HepG2 (cell line): ENCODE results near the gene SPG7. TPM values are rescaled to one million over a fixed set of nuclear protein-coding genes. Genes with fewer than 3 reads are reported as not detected.

ENCODE experiments used
- DNMT3B ChIP-seq: conservative IDR thresholded peaks from 2 replicates; pipeline ENCODE4 v1.6.1; 2016; ENCODE audit warnings: missing biosample characterization, control low read depth
- GATAD1 ChIP-seq: IDR thresholded peaks from 2 replicates; pipeline ENCODE4 v1.6.1; 2016; ENCODE audit warnings: missing genetic modification reagents, missing compliant biosample characterization
- GLI4 ChIP-seq: sonication (generic); formaldehyde crosslinking; IDR thresholded peaks from 2 replicates; pipeline ENCODE4 v1.5.1; 2020; ENCODE audit warnings: missing genetic modification reagents, mild to moderate bottlenecking, moderate library complexity, borderline replicate concordance
- GTF3A ChIP-seq: sonication (generic); formaldehyde crosslinking; conservative IDR thresholded peaks from 2 replicates; pipeline ENCODE4 v1.4.0; 2020; ENCODE audit warnings: mild to moderate bottlenecking, missing genetic modification reagents
- HDAC2 ChIP-seq: sonication (generic); formaldehyde crosslinking; IDR thresholded peaks from 2 replicates; pipeline ENCODE4 v1.4.0; 2020; ENCODE audit warnings: missing genetic modification reagents
- HOXD1 ChIP-seq: sonication (generic); formaldehyde crosslinking; IDR thresholded peaks from 2 replicates; pipeline ENCODE4 v1.5.0; 2020; ENCODE audit warnings: missing genetic modification reagents
- LCORL ChIP-seq, 2 experiments: fragments of 450-650 bp in 1 of 2; sonication (generic) in 1 of 2; formaldehyde crosslinking in 1 of 2; IDR thresholded peaks; 2 replicates each; pipeline versions ENCODE4 v1.5.0 to v1.6.1; 2017 to 2020; ENCODE audit warnings: antibody characterized with exemption in 1 of 2, missing genetic modification reagents in 1 of 2
- RFX1 ChIP-seq: fragments of 450-650 bp; IDR thresholded peaks from 2 replicates; pipeline ENCODE4 v1.6.1; 2017
- SALL1 ChIP-seq: sonication (generic); formaldehyde crosslinking; IDR thresholded peaks from 2 replicates; pipeline ENCODE4 v1.8.0; 2022; ENCODE audit warnings: mild to moderate bottlenecking, missing genetic modification reagents
- TAF1 ChIP-seq: sonication (generic); formaldehyde crosslinking; IDR thresholded peaks from 2 replicates; pipeline ENCODE4 v1.4.0; 2020; ENCODE audit warnings: missing genetic modification reagents
- ZFP90 ChIP-seq: sonication (generic); formaldehyde crosslinking; IDR thresholded peaks from 2 replicates; pipeline ENCODE4 v1.8.0; 2022; ENCODE audit warnings: missing genetic modification reagents, mild to moderate bottlenecking, inconsistent platforms, borderline replicate concordance
- ZNF20 ChIP-seq: sonication (generic); formaldehyde crosslinking; IDR thresholded peaks from 2 replicates; pipeline ENCODE4 v1.4.0; 2020; ENCODE audit warnings: mild to moderate bottlenecking, moderate library complexity, missing genetic modification reagents
- ZNF337 ChIP-seq: sonication (generic); formaldehyde crosslinking; IDR thresholded peaks from 2 replicates; pipeline ENCODE4 v1.5.1; 2020; ENCODE audit warnings: missing genetic modification reagents, low read depth, mild to moderate bottlenecking, borderline replicate concordance
- ZNF598 ChIP-seq: sonication (generic); formaldehyde crosslinking; IDR thresholded peaks from 2 replicates; pipeline ENCODE4 v1.5.1; 2020; ENCODE audit warnings: mild to moderate bottlenecking, missing genetic modification reagents, borderline replicate concordance
- ZNF713 ChIP-seq: sonication (generic); formaldehyde crosslinking; IDR thresholded peaks from 2 replicates; pipeline ENCODE4 v1.4.0; 2020; ENCODE audit warnings: mild to moderate bottlenecking, missing genetic modification reagents
- polyA plus RNA-seq, 8 experiments: library from polyadenylated mRNA; depleted of rRNA in 3 of 8; stranded (reverse) in 7 of 8; unstranded in 1 of 8; fragments of >200 nt; fragmentation: Illumina TruSeq in 4 of 8; extraction: Trizol in 4 of 8; gene quantifications; 2 replicates each; pipeline versions ENCODE4 v1.2.1 to v1.2.3, GENCODE V29; 2011 to 2016; ENCODE audit warnings: low read depth in 4 of 8, missing spikeins in 1 of 8, mixed read lengths in 1 of 8; ENCODE audit not compliant: insufficient read depth in 1 of 8
- total RNA-seq, 5 experiments: library from RNA; depleted of rRNA; stranded (reverse); fragments of >200 nt; fragmentation: Illumina TruSeq; extraction: Trizol; gene quantifications; 2 replicates each; pipeline ENCODE4 v1.2.3, GENCODE V29; 2016; ENCODE audit warnings: low read depth in 1 of 5
- TF ChIP-seq, protein P1 (sequence below): sonication (generic); formaldehyde crosslinking; IDR thresholded peaks from 2 replicates; pipeline ENCODE4 v1.4.0; 2020; ENCODE audit warnings: missing genetic modification reagents
- TF ChIP-seq, protein P2 (sequence below): sonication (generic); formaldehyde crosslinking; IDR thresholded peaks from 2 replicates; pipeline ENCODE4 v1.5.1; 2020; ENCODE audit warnings: mild to moderate bottlenecking, moderate library complexity, missing genetic modification reagents
- TF ChIP-seq, protein P3 (sequence below): sonication (generic); formaldehyde crosslinking; IDR thresholded peaks from 2 replicates; pipeline ENCODE4 v1.9.0; 2021; ENCODE audit warnings: missing genetic modification reagents, mild to moderate bottlenecking, borderline replicate concordance
- TF ChIP-seq, protein P4 (sequence below): sonication (generic); formaldehyde crosslinking; IDR thresholded peaks from 2 replicates; pipeline ENCODE4 v1.4.0; 2020; ENCODE audit warnings: mild to moderate bottlenecking, missing genetic modification reagents

SPG7 gene
- total and polyA plus RNA-seq, 2 of the 13 experiments (the other 11 are each of a cell fraction or from before 2014, with no cell fraction given) = 66.0 to 136 TPM

DNA sequence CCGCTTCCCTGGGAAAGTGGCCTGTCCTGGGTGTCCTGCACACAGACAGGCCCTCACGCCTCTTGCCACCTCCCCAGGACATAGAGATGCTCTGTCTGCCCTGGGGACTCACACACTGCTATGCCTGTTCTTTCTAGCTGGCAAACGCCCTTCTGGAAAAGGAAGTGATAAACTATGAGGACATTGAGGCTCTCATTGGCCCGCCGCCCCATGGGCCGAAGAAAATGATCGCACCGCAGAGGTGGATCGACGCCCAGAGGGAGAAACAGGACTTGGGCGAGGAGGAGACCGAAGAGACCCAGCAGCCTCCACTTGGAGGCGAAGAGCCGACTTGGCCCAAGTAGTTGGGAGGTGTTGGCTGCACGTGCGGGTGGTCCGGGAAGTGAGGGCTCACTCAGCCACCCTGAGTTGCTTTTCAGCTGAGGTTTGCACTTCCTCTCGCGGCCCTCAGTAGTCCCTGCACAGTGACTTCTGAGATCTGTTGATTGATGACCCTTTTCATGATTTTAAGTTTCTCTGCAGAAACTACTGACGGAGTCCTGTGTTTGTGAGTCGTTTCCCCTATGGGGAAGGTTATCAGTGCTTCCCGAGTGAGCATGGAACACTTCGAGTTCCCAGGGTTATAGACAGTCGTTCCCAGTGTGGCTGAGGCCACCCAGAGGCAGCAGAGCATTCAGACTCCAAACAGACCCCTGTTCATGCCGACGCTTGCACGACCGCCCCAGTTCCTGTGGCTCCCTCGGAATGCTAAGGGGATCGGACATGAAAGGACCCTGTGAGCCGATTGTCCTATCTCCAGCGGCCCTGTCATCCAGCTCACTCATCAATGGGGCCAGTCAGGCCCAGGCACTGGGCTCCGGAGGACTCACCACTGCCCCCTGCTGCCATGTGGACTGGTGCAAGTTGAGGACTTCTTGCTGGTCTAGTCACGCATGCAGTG, 48.8 kb downstream of the SPG7 start (continued):
- TF ChIP-seq, protein P1, sequence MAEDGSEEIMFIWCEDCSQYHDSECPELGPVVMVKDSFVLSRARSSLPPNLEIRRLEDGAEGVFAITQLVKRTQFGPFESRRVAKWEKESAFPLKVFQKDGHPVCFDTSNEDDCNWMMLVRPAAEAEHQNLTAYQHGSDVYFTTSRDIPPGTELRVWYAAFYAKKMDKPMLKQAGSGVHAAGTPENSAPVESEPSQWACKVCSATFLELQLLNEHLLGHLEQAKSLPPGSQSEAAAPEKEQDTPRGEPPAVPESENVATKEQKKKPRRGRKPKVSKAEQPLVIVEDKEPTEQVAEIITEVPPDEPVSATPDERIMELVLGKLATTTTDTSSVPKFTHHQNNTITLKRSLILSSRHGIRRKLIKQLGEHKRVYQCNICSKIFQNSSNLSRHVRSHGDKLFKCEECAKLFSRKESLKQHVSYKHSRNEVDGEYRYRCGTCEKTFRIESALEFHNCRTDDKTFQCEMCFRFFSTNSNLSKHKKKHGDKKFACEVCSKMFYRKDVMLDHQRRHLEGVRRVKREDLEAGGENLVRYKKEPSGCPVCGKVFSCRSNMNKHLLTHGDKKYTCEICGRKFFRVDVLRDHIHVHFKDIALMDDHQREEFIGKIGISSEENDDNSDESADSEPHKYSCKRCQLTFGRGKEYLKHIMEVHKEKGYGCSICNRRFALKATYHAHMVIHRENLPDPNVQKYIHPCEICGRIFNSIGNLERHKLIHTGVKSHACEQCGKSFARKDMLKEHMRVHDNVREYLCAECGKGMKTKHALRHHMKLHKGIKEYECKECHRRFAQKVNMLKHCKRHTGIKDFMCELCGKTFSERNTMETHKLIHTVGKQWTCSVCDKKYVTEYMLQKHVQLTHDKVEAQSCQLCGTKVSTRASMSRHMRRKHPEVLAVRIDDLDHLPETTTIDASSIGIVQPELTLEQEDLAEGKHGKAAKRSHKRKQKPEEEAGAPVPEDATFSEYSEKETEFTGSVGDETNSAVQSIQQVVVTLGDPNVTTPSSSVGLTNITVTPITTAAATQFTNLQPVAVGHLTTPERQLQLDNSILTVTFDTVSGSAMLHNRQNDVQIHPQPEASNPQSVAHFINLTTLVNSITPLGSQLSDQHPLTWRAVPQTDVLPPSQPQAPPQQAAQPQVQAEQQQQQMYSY (CRISPR knock-in tag) = no peak
- TF ChIP-seq, protein P2, sequence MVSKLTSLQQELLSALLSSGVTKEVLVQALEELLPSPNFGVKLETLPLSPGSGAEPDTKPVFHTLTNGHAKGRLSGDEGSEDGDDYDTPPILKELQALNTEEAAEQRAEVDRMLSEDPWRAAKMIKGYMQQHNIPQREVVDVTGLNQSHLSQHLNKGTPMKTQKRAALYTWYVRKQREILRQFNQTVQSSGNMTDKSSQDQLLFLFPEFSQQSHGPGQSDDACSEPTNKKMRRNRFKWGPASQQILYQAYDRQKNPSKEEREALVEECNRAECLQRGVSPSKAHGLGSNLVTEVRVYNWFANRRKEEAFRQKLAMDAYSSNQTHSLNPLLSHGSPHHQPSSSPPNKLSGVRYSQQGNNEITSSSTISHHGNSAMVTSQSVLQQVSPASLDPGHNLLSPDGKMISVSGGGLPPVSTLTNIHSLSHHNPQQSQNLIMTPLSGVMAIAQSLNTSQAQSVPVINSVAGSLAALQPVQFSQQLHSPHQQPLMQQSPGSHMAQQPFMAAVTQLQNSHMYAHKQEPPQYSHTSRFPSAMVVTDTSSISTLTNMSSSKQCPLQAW (CRISPR knock-in tag) = no peak
- TF ChIP-seq GATAD1 (CRISPR knock-in tag) (0 out of 2 replicates have a peak, but pooled peaks have one; percentile 45), HOXD1 (CRISPR knock-in tag) (no peak), SALL1 (CRISPR knock-in tag) (peak; percentile 49; the same call in 1 of the 2 replicates), RFX1 (no peak; the same call in 1 of the 2 replicates), DNMT3B (CRISPR knock-in tag) (no peak), ZNF20 (CRISPR knock-in tag) (no peak), GTF3A (CRISPR knock-in tag) (no peak), TAF1 (peak; percentile 29; the same call in 1 of the 2 replicates), ZNF598 (CRISPR knock-in tag) (no peak), GLI4 (no peak), ZNF713 (CRISPR knock-in tag) (no peak), HDAC2 (CRISPR knock-in tag) (peak; percentile 43; the same call in 1 of the 2 replicates), LCORL (IDR thresholded peaks at IDR 0.05) (no peak), LCORL (CRISPR knock-in tag; IDR thresholded peaks at IDR 0.05) (peak; percentile 51; the same call in 1 of the 2 replicates), ZFP90 (0 out of 2 replicates have a peak, but pooled peaks have one; percentile 55), ZNF337 (no peak)
- TF ChIP-seq, protein P3, sequence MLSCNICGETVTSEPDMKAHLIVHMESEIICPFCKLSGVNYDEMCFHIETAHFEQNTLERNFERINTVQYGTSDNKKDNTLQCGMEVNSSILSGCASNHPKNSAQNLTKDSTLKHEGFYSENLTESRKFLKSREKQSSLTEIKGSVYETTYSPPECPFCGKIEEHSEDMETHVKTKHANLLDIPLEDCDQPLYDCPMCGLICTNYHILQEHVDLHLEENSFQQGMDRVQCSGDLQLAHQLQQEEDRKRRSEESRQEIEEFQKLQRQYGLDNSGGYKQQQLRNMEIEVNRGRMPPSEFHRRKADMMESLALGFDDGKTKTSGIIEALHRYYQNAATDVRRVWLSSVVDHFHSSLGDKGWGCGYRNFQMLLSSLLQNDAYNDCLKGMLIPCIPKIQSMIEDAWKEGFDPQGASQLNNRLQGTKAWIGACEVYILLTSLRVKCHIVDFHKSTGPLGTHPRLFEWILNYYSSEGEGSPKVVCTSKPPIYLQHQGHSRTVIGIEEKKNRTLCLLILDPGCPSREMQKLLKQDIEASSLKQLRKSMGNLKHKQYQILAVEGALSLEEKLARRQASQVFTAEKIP (CRISPR knock-in tag) = no peak
- TF ChIP-seq, protein P4, sequence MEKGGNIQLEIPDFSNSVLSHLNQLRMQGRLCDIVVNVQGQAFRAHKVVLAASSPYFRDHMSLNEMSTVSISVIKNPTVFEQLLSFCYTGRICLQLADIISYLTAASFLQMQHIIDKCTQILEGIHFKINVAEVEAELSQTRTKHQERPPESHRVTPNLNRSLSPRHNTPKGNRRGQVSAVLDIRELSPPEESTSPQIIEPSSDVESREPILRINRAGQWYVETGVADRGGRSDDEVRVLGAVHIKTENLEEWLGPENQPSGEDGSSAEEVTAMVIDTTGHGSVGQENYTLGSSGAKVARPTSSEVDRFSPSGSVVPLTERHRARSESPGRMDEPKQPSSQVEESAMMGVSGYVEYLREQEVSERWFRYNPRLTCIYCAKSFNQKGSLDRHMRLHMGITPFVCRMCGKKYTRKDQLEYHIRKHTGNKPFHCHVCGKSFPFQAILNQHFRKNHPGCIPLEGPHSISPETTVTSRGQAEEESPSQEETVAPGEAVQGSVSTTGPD (CRISPR knock-in tag) = no peak
